Cerebellar cortex (tissue), 1 donor: ENCODE data around the gene LZTR1.

Source experiments
- DNase-seq: peaks from one replicate; pipeline ENCODE4 v3.0.0-alpha.2; 2015; ENCODE audit warnings: low spot score

Gene LZTR1

GRCh38 chr22:20980938-20981722 is 967 bp upstream of the LZTR1 start:
- no peak for DNase-seq

- DNase-seq: no peak
Observed at GRCh38 chr22:20982563-20982882, 426 bp downstream of the LZTR1 start.

- no peak for DNase-seq
Observed at GRCh38 chr22:20983081-20983771, 1.1 kb downstream of the LZTR1 start.

GRCh38 chr22:20985720-20986119 is 3.6 kb downstream of the LZTR1 start:
- no peak for DNase-seq

- DNase-seq: no peak
Observed at GRCh38 chr22:20986365-20986764, 4.3 kb downstream of the LZTR1 start.

- no peak for DNase-seq
Observed at GRCh38 chr22:20987375-20987774, 5.3 kb downstream of the LZTR1 start.

GRCh38 chr22:20988573-20989322 is 6.7 kb downstream of the LZTR1 start:
- DNase-seq: no peak

GRCh38 chr22:20989323-20990138 is 7.4 kb downstream of the LZTR1 start:
- DNase-seq: no peak

GRCh38 chr22:20990184-20991180 is 8.4 kb downstream of the LZTR1 start:
- DNase-seq: no peak

GRCh38 chr22:20991252-20992055 is 9.4 kb downstream of the LZTR1 start:
- no peak for DNase-seq

- DNase-seq: no peak
Observed at GRCh38 chr22:20992056-20992442, 10.0 kb downstream of the LZTR1 start.

GRCh38 chr22:20992456-20993303 is 10.6 kb downstream of the LZTR1 start:
- peak; percentile 65 for DNase-seq

GRCh38 chr22:20993304-20994127 is 11.4 kb downstream of the LZTR1 start:
- no peak for DNase-seq

- DNase-seq: no peak
Observed at GRCh38 chr22:20994128-20994901, 12.2 kb downstream of the LZTR1 start.

- no peak for DNase-seq
Observed at GRCh38 chr22:20994902-20995241, 12.8 kb downstream of the LZTR1 start.

- DNase-seq: no peak
Observed at GRCh38 chr22:20995329-20996030, 13.4 kb downstream of the LZTR1 start.

- DNase-seq: no peak
Observed at GRCh38 chr22:20996031-20996410, 13.9 kb downstream of the LZTR1 start.
